Measurements from ENCODE around the gene DCC. TPM values are rescaled to one million over a fixed set of nuclear protein-coding genes. Genes with fewer than 3 reads are reported as not detected.

DCC gene
- total and polyA plus RNA-seq, 2 of the 8 experiments (the other 6 are each of a cell fraction or from before 2014, with no cell fraction given): 0.14 to 1.4 TPM

GRCh38 chr18:52489396-52490306 is 149.7 kb downstream of the DCC start (continued):
- TF ChIP-seq CHD7 (IDR thresholded peaks at IDR 0.05; ENCODE audit: insufficient replicate concordance, low read length): no peak

Data from H1 (cell line).